HG02852 (cell line): ENCODE measurements around the gene MARCHF2.
"Not testable (repeated sequence)": the region's sequence is repeated elsewhere in the genome, so short reads cannot be mapped to it uniquely, and the experiment has no call there.

Experiments used
- ATAC-seq: cut with Tn5 transposase; IDR thresholded peaks from one replicate; pipeline ENCODE4 v1.9.1; 2021; ENCODE audit warnings: mild to moderate bottlenecking, moderate library complexity; ENCODE audit not compliant: unreplicated experiment

The MARCHF2 gene

DNA sequence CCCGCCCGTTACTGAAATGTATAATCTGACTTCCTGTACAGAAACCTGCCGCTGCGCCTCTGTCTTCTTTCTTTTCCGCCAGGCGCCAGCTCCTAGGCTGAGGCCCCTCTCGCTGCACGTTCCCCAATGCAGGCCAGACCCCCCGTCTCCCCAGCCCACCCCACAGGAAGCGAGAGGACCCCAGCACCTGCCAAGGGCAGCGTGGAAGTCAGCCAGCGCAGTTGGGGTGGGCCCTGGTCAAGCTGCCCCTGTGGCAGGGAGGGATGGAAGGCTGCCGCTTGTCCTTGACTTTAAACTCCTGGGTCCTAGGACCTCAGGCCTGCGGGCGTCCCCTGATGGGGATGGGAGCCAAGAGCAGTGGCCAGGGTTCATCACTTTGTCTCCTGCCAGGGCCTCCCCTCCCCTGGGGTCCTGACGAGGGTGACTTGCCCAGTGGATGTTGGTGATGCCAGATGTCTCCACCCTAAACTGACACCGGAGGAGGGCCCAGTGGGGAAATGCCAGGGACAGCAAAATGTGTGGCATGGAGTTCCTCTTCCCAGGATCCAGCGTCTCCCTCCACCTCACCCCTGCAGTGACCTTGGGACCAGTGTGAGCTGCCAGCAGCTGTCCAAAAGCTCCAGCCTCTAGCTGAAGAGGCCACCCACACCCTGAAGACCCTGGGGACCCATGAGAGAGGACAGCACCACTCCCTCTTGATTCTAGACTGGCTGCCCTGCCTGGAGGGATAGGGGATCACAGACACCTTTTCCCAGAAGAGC lies 8.5 kb upstream of the MARCHF2 start:
- no peak for ATAC-seq

DNA sequence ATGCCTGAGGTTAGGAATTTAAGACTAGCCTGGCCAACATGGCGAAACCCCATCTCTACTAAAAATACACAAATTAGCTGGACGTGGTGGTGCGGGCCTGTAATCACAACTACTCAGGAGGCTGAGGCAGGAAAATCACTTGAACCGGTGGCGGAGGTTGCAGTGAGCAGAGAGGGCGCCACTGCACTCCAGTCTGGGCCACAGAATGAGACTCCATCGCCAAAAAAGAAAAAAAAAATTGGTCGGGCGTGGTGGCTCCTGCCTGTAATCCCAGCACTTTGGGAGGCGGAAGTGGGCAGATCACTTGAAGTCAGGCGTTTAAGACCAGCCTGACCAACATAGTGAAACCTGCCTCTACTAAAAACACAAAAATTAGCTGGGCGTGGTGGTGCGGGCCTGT lies 2.4 kb upstream of the MARCHF2 start:
- not testable (repeated sequence) for ATAC-seq

DNA sequence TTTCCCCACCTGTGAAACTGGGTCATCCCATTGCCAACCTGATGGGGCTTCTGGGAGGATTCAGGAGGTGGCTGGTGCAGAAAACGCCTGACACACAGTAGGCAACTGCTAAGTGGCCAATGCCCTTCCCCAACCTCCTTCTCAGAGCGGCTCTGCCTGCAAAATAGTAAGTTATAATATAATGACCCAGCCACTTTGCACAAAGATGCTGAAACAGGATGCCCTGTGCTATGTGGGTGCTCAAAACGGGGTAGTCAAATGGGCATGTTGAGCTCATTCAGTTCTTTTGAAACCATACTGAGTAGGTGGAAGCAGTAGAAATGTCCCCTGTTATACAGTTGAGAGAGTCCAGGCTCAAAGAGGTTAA lies 507 bp downstream of the MARCHF2 start:
- peak; percentile 10 for ATAC-seq

DNA sequence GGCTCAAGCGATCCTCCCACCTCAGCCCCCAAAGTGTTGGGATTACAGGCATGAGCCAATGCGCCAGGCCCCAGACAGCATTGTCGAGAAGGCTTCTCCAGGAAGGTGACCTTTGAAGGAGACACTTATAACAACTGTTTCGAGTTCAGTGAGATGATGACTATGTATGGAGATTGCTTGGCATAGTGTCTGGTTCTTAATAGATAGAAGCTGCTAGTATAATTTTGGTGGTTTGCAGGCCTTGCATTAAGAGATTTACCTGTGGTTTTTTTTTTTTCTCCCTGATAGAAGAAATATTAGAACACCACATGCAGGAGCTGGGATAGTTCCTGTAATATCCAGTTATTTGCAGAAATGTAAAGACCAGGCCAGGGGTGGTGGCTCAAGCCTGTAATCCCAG lies 3.7 kb downstream of the MARCHF2 start:
- no peak for ATAC-seq

DNA sequence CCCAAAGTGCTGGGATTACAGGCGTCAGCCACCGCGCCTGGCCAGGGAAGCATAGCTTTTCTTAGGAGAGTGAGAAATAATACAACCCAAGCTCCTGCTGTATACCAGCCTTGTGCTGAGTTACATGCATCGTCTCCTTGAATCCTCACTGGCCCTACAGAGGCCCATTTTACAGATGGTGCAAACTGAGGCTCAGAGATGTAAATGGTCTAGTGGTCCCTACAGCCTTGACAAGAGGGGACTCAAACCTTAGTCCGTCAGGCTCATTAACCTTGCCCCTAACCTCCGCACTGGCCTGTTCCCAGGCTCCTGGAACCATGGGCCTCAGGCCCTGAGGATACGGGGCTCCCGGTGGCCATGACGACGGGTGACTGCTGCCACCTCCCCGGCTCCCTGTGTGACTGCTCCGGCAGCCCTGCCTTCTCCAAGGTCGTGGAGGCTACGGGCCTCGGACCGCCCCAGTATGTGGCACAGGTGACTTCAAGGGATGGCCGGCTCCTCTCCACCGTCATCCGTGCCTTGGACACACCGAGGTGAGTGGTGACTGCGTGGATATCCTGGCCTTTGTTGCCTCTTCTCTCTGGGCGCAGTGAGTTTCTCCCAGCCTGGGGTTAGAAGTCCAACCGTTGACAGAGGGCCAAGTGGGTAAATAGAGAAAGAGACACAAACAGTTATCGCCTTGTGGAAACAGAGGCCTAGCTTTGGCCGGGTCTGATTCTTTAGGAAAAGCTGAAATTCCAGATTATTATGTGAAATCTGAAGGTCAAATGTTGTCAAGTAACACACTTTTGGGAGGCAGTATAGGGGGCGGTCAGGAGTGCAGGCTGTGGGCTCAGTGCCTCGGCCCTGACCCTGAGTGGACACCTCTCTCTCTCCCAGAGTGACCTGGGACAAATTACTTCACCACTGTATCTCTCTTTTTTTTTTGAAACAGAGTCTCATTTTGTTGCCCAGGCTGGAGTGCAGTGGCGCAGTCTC lies 8.7 kb downstream of the MARCHF2 start:
- no peak for ATAC-seq

DNA sequence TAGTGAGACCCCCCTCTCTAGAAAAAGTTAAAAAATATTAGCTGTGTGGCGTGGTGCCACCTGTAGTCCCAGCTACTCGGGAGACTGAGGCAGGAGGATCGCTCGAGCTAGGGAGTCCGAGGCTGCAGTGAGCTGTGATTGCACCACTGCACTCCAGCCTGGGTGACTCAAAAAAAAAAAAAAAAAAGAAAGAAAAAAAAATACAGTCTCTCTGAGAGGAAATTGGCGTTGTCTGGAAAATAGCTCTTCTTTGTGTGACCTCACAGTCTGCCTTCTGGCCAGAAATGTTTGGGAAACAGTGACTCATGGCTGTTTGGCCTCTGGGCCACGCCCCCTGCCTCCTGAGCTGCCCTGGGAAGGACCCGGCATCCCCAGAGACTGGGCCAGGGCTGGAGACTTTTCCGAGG lies 10.7 kb downstream of the MARCHF2 start:
- ATAC-seq, result no peak

DNA sequence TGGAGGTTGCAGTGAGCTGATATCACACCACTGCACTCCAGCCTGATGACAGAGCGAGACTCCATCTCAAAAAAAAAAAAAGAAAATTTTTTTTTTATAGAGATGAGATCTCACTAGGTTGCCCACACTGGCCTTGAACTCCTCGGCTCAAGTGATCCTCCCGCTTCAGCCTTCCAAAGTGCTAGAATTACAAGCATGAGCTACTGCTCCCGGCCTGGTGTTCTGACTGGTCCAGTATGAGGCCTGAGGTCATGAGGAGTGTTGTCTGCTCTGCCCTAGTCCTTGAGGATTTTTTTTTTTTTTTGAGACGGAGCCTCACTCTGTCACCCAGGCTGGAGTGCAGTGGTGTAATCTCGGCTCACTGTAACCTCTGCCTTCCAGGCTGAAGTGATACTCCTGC lies 12.2 kb downstream of the MARCHF2 start:
- ATAC-seq, result not testable (repeated sequence)

DNA sequence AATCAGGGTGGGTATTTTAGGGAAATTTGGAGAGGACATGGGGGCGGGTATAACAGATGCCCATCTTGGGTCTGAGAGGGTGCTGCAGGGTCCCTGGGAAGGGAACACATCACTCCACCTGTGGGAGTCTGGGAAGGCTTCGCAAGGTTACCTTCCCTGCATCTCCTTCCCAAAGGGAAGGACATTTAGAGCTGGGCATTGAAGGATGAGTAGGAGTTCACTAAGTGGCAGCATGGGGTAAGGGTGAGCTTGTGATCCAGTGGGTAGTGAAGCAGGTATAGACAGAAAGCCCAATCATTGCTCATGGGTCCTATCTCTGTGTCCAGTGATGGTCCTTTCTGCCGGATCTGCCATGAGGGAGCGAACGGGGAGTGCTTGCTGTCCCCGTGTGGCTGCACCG lies 13.2 kb downstream of the MARCHF2 start:
- no peak for ATAC-seq

DNA sequence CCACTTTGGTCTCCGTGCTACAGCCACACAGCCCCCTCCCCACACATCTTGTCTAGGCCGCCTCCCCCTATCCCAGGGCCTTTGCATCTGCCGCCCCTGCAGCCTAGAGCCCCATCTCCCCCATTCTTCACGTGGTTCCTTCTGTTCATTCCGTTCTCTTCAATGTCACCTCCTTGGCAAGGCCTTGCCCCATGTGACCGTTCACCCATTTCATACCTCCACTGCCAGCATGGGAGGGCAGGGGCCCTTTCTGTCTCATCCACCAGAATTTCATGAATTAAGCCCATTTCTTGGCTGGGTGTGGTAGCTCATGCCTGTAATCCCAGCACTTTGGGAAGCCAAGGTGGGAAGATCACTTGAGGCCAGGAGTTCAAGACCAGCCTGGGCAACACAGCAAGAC lies 15.9 kb downstream of the MARCHF2 start:
- no peak for ATAC-seq

DNA sequence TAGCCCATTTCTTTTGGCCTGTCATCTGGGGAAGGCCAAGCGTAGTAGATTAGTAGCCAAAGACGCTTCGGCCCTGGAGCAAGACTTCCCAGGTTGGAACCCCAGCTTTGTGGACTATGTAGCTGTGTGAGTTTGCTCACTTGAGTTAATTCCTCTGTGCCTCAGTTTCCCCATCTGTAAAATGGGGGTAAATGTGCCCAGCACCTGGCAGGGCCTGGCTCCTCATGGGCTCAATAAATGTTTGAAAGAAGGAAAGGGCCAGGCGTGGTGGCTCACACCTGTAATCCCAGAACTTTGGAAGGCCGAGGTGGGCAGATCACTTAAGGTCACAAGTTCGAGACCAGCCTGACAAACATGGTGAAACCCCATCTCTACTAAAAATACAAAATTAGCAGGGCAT lies 16.7 kb downstream of the MARCHF2 start:
- no peak for ATAC-seq

DNA sequence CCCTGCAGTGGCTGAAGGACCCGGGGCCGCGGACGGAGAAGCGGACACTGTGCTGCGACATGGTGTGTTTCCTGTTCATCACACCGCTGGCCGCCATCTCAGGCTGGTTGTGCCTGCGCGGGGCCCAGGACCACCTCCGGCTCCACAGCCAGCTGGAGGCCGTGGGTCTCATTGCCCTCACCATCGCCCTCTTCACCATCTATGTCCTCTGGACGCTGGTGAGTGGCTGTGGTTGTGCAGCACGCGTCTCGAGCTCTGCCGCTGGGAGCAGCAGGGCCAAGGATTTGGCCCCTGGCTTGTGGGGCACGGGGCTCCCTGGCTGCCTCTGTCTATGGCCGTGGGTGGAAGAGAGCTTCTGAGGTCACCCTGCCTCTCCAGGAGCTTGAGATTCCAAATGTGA lies 17.5 kb downstream of the MARCHF2 start:
- no peak for ATAC-seq

DNA sequence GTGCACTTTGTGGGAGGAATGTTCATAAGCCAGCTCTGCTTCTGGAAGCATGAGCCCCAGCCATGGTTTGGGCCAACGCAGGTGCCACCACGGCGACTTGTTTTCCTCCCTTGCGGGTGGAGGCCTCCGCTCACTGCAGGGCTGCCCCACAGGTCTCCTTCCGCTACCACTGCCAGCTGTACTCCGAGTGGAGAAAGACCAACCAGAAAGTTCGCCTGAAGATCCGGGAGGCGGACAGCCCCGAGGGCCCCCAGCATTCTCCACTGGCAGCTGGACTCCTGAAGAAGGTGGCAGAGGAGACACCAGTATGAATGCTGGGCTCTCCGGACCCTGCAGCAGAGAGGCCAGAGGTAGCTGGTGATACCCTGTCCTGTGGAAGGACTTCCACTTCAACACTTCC lies 25.1 kb downstream of the MARCHF2 start:
- ATAC-seq, result no peak

DNA sequence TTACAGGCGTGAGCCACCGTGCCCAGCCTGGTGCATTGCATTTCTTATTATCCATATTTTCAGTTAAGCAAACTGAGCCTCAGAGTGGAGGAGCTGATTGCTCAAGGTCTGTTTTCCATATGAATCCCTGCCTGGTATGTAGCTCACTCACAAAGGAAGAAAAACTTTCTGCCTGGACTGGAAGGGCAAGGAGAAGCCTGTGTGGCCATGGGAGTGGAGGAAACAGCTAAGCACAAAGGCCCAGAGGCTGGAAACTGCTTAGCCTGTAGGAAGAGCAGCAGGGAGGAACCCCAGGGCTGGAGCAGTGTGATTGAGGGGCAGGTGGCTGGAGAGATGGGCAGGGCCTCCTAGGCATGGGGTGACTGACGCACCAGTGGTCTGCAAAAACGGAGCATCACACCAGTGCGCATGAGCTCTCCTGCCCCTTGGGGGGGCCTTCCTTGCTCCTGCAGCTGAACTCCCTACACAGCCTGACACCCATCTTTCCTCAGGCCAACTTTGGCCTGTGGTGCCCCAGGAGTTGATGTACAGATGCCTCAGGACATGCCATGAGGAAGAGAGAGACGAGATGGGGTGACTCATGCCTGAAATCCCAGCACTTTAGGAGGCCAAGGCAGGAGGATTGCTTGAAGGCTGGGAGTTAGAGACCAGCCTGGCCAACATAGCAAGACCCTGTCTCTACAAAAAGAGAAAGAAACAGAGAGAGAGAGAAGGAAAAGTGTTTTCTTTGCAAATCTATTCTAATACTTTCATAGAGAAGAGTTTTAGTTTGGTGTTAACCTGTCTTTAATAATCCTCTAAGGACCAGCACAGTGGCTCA lies 28.8 kb downstream of the MARCHF2 start:
- no peak for ATAC-seq

DNA sequence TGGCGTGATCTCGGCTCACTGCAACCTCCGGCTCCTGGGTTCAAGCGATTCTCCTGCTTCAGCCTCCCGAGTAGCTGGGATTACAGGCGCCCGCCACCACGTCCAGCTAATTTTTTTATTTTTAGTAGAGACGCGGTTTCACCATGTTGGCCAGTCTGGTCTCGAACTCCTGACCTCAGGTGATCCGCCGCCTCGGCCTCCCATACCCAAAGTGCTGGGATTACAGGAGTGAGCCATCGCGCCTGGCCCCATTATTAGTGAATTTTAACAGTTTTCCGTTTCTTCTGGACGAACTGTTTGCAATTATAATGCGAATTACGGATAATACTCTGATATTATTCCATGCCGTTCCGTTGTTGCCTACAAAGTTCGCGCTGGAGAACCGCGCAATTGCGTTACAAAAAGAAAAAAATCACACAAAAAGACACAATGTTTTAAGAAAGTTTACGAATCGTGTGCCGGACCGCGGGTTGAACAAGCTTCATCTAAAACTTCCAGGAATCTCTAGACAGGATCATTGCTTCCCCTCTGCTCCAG lies 31.1 kb downstream of the MARCHF2 start:
- not testable (repeated sequence) for ATAC-seq

DNA sequence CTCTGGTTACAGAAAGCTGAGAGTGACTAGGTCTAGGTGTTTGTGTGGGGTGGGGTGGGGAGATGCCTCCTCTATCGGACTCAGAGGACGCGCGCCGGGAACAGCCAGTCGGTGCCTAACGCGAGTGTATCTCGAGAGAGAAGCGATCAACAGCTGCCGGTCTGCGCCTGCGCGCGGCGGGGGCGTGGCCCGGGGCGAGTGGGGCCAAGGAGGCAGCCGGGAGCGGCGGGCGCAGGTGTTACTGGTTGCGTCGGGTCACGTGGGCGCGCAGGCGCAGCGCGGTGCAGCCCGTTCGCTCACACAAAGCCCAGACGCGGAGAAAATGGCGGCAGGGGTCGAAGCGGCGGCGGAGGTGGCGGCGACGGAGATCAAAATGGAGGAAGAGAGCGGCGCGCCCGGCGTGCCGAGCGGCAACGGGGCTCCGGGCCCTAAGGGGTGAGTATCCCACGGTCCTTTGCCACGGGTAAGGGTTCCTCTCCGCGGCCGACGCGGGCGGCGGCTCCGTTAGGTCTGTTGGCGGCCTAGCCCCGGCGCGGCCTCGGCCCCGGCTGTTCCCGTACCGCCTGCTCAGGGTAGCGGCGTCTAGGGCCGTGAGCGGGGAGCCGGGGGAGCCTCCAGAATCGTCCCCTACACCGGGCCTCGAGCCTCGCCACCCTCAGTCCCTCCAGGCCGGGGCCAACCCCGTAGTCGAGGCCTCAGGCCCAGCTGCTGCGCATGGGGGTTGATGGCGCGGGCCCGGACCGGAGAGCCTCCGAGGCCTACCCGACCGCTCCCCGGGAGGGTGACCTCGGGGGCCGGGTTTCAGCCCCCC lies 31.8 kb downstream of the MARCHF2 start, which contains the start of gene HNRNPM:
Gene HNRNPM (plus strand): TSS at position 299 of the 811 bp plus-strand sequence. CDS start 24 bp downstream, at position 323.
- peak; percentile 72 for ATAC-seq

DNA sequence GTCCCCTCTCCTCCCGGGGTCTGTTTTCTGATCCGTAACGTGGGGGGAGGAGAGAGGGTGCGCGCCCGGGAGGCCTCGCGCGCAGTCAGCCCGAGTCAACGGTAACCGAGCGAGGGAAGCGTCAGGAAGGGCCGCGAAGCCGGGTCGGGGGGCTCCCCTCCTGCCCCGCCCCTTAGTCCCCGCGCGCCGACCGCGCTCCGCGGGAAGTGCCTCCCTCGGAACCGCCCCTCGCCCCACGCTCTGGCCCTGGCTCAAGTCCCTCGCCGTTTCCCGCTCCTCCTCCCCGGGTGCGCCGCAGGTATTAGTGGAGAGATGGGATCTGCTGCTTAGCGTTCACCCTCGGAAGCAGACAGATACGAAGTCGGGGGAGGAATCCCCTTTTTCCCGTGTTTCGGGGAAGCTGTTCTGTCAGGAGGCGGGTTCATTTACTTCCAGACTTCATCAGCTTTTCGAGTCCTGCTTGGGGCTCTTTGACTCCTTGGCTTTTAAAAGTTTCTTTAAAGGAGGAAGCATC lies 32.4 kb downstream of the MARCHF2 start:
- peak; percentile 20 for ATAC-seq

DNA sequence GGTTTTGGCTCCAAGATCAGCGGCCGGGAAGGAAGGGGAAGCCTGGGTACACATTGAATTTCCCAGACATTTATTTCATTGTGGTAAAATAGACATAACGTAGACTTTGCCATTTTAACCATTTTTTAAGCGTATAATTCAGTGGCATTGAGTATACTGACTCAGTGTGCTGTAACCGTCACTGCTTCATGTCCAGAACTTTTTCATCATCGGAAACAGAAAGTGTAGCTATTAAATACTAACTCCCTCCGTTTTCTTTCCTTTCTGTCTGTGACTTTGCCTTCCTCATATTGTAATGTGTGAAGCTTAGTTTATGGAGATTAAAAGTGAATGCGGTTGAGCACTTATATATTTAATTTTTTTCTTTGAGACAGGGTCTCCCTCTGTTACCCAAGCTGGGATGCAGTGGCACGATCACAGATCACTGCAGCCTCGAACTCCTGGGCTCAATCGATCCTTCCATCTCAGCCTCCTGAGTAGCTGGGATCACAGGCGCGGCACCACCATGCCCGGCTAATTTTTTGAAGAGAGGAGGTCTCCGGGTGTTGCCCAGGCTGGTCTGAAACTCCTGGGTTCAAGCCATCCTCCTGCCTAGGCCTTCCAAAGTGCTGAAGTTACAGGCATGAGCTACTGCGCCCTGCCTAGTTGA lies 33.1 kb downstream of the MARCHF2 start:
- ATAC-seq, result no peak

DNA sequence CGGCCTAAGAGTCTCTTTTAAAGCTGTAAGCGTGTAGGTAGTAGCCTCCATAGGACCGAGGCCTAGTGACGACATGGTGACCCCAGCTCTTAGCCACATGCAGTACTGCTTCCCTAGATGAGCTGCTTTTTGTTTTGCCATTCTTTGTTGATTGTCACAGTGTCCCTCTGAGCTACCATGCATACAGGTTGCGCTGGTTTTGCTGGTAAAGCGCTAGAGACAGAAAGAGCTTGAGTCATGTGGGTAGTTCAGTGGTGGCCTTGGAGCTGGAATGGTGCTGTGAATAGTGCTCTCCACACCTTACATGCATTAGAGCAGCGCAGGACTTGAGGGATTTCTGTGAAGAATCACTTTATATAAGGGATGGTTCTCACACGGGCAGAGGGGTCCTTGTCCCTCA lies 36.7 kb downstream of the MARCHF2 start:
- ATAC-seq, result no peak

DNA sequence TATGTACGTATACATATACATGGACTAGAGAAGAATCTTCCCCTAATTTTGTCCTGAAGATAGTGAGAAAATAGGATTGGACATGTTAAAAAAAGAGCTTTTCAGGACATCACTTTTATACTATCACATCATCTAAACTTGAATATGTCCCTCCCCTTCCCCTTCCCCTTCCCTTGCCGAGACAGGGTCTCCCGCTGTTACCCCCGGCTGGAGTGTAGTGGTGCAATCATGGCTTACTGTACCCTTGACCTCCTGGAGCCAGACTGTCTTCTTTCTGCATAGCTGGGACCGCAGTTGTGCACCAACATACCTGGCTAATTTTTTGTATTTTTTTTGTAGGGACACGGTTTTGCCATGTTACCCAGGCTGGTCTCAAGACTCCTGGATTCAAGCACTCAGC lies 38.3 kb downstream of the MARCHF2 start:
- ATAC-seq, result no peak
